ENCODE data around the gene LCLAT1.

Gene LCLAT1

GRCh38 chr2:30615926-30616325 lies 168.9 kb downstream of the LCLAT1 start:
- H3K27ac ChIP-seq, result no peak overlapping the region
- TF ChIP-seq, protein P1, sequence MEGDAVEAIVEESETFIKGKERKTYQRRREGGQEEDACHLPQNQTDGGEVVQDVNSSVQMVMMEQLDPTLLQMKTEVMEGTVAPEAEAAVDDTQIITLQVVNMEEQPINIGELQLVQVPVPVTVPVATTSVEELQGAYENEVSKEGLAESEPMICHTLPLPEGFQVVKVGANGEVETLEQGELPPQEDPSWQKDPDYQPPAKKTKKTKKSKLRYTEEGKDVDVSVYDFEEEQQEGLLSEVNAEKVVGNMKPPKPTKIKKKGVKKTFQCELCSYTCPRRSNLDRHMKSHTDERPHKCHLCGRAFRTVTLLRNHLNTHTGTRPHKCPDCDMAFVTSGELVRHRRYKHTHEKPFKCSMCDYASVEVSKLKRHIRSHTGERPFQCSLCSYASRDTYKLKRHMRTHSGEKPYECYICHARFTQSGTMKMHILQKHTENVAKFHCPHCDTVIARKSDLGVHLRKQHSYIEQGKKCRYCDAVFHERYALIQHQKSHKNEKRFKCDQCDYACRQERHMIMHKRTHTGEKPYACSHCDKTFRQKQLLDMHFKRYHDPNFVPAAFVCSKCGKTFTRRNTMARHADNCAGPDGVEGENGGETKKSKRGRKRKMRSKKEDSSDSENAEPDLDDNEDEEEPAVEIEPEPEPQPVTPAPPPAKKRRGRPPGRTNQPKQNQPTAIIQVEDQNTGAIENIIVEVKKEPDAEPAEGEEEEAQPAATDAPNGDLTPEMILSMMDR (conservative IDR thresholded peaks at IDR 0.05), result no peak
- no peak for TF ChIP-seq ZFX (IDR thresholded peaks at IDR 0.05)

- no peak overlapping the region for H3K27ac ChIP-seq
- TF ChIP-seq, protein P1 (conservative IDR thresholded peaks at IDR 0.05), result no peak
- no peak for TF ChIP-seq ZFX (IDR thresholded peaks at IDR 0.05)
Observed at GRCh38 chr2:30620102-30620501, 173.1 kb downstream of the LCLAT1 start.

DNA sequence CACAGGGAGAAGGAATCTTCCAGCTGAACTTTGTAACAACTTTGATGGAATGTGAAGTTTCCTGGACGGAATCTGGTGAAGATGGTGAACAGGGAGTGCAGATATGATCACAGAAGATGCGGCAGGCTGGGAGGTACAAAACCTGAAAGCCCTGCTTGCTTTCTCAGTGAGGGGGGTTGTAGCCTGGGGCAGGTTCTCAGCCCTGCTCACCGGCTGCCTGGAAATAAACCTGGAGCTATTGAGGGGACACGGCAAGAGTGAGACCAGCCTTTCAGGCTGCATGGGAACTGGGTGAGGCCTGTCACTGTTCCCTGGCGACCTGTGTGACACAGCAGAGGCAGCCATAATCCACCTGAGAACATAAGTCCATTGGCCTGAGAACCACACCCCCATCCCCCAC lies 174.8 kb downstream of the LCLAT1 start:
- TF ChIP-seq, protein P1 (conservative IDR thresholded peaks at IDR 0.05), result no peak
- TF ChIP-seq ZFX (IDR thresholded peaks at IDR 0.05), result no peak
- no peak overlapping the region for H3K27ac ChIP-seq

- no peak overlapping the region for H3K27ac ChIP-seq
- TF ChIP-seq ZFX (IDR thresholded peaks at IDR 0.05), result no peak
- TF ChIP-seq, protein P1 (conservative IDR thresholded peaks at IDR 0.05), result no peak
Observed at GRCh38 chr2:30622452-30622851, 175.4 kb downstream of the LCLAT1 start.

DNA sequence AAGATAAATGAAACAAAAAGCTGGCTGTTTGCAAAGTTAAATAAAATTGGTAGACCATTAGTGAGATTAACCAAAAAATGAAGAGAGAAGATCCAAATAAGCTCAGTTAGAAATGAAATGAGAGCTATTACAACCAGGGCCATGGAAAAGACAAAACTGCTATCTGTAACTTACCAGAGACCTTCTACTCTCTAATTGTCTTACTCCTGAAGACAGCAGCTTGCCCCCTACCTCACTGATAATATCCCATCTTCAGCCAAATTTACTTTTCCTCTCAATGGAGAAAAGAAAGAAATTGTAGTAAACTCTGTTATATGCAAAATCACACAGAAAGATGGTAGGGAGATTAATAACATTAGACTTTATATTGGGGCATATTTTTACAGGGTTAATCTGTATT lies 178.2 kb downstream of the LCLAT1 start:
- H3K27ac ChIP-seq, result no peak overlapping the region

GRCh38 chr2:30625701-30626100 lies 178.7 kb downstream of the LCLAT1 start:
- no peak for TF ChIP-seq ZFX (IDR thresholded peaks at IDR 0.05)
- TF ChIP-seq, protein P1 (conservative IDR thresholded peaks at IDR 0.05), result no peak
- H3K27ac ChIP-seq, result no peak overlapping the region

More for the DNA sequence above, 178.2 kb downstream of the LCLAT1 start:
- TF ChIP-seq ZFX (IDR thresholded peaks at IDR 0.05), result no peak
- TF ChIP-seq, protein P1 (conservative IDR thresholded peaks at IDR 0.05), result no peak

- TF ChIP-seq ZFX (IDR thresholded peaks at IDR 0.05), result no peak
- TF ChIP-seq, protein P1 (conservative IDR thresholded peaks at IDR 0.05), result no peak
- no peak overlapping the region for H3K27ac ChIP-seq
Observed at GRCh38 chr2:30626397-30626796, 179.4 kb downstream of the LCLAT1 start.
